Stimulated activated CD4-positive, alpha-beta T cell treated with anti-CD3 and anti-CD28 coated beads, TNF-alpha, amount 100 ng/mL, for 4 hours (primary cell): ENCODE measurements around the gene KIF12.

Experiments used
- DNase-seq, 3 experiments: peaks; one replicate each; pipeline ENCODE4 v3.0.0-alpha.2; 2020; ENCODE audit warnings: low read depth in 3 of 3

Gene KIF12

GRCh38 chr9:114123031-114123977, 24.2 kb upstream of the KIF12 start:
- no peak for DNase-seq

DNA sequence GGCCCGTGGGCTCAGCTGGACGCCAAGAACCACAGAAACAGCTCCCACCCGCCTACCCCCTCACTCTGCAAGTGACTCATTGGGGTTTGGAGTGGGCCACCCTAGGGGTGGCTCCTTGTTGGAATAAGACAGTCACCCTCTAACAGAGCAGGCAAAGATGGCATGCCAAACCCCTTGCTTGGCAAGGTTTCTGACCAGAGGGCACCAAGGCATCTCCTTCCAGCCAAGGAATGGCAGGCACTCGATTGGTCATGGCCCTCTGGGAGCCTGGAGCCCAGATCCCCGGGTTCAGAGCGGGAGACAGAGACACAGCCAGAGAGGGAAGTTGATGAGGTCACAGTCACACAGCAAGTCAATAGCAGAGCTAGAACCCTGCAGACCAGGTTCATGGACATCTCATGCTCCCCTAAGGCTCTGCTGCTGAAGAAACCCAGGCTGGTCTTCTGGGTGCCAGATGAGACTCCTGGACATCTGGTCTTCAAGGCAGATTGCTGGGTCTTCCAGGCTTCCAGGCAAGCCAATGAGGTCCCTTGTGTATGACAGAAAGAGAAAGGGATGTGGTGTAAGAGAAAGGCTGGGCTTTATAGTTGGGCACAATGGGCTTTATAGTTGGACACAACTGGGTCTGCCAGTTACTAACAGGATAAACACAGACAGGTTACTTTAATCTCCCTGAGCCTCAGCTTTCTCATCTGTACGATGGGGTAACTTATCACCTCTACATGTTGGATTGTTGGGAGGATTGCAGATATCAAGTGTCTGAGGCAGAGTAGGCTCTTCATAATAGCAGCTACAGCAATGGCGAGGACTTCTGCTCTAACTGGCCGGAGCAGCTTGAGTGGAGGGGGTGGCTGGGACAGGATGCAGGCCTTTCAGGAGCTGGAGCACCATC, 23.3 kb upstream of the KIF12 start:
- no peak for DNase-seq

GRCh38 chr9:114121227-114122135, 22.4 kb upstream of the KIF12 start:
- DNase-seq = no peak

- no peak for DNase-seq
Observed at GRCh38 chr9:114120192-114121014, 21.3 kb upstream of the KIF12 start.

- DNase-seq = no peak
Observed at GRCh38 chr9:114119242-114120191, 20.4 kb upstream of the KIF12 start.

GRCh38 chr9:114117996-114118830, 19.1 kb upstream of the KIF12 start:
- no peak for DNase-seq

GRCh38 chr9:114117614-114117995, 18.5 kb upstream of the KIF12 start:
- no peak for DNase-seq

DNA sequence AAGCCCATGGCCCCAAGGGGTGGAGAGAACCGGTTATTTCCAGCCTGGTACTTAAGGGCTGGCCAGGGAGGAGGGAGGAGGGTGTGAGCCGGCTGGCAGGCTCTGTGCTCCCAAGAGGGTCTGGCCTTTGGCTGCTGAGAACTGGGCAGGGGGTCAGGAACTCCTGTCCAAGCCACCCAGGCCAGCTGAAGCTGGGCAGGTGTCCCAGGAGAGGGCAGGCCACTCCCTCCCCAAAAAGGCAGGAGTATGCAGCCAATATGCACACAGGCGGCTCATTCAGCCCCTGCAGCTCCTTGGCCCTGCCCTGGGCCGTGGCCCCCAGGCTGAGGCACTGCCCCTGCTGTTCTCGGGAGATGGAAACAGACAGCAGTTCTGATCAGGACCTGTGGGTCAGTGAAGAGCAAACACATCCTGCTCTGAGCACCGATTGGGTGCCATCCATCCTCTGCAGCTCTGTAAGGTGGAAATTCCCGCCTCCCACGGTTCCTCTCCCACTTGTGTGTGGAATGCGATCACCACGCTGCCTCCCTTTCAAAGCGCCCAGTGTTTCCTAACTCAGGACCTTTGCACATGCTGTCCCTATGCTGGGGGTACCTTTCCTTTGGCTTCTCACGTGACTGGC, 17.1 kb upstream of the KIF12 start:
- DNase-seq = no peak

GRCh38 chr9:114115654-114116125, 16.6 kb upstream of the KIF12 start:
- DNase-seq = no peak

DNA sequence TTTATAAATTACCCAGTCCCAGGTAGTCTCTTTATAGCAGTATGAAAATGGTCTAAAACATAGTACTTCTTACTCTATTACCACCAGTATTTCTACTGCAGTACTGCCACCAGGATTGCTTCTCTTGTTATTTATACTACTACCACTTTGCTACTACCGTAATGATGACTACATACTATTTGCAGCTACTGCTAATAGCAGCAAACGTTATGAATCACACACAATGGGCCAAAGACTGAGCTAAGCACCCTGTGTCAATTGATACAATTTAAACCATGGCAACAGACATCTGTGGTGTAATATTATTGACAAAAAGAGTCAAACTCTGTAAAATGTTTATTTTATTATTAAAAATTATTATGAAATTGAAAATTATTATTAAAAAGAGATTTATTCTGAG, 15.3 kb upstream of the KIF12 start:
- DNase-seq = no peak

GRCh38 chr9:114112778-114113584, 13.9 kb upstream of the KIF12 start:
- no peak for DNase-seq

DNA sequence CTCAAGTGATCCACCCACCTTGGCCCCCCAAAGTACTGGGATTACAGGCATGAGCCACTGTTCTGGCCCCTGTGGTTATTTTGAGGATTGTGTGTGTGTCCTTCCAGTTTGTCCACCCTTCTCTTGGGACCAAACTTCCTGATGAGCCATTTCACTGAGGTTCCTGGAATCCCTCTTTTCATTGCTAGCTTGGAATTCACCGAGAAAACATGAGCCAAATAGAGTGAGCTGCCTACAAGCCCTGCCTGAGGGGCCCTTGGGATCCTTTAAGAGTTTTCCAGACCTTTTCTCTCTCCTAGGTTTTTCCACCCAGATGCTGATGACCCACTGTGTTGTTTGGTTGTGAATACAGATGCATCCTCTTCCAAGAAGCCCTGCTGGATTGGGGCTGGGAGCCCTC, 13.2 kb upstream of the KIF12 start:
- DNase-seq = no peak

- DNase-seq = no peak
Observed at GRCh38 chr9:114110180-114110579, 11.1 kb upstream of the KIF12 start.

DNA sequence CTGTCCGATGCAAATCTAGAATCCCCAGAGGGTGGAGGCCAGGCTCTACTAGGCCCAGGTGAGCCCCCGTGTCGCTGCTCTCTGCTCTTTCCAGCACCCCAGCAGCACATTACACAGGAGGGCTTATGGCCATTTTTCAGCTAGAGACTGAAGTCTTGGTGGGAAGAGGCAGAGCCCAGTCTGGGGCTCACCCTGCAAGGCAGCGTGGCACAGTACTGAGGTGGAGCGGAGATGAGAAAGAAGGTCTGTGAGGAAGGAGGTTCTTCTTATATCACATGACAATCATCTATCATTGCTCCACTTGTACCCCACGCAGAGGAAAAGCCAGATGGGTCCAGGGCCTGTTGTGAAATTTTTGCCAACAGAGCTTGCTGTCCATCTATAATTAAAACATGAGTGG, 10.0 kb upstream of the KIF12 start:
- DNase-seq = no peak

DNA sequence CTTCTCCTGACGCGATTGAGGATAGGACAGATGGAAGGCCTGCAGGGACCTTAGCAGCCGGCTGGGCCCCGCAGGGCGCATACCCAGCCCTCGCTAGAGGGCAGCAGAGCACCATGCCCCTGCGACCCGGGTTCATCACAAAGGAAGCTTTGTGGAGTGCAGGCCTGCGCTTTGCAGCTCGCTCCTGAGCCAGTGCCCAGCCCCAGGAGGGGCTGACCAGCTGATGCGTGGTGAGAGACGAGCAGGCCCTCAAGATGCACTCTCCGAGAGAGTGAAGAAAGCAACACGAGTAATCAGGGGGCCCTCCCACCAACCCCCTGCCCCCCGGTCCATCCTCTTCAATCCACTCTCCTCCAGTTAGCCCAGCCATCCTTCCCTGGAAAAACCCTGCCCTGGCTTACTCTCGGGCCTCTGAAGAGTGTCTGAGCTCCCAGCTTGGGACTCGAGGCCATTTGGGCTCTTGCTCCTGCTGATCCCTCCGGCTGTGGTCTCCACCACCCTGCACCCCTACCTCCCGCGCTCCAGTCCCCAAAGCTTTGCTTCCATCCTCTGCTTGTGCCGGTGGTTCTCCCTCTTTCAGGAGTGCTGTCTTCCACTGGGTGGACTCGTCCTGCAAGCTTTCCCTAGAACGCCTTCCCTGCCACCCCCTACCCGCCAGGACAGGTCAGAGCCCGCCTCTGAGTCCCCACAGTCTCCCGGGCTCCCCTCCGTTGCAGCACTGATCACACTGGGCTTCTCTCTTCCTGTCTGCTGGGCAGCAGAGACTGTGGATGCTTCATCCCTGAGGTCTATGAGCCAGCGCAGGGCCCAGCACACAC, 9.1 kb upstream of the KIF12 start:
- peak in 2 of 3 experiments; percentile 7 to 18 for DNase-seq

- DNase-seq = no peak
Observed at GRCh38 chr9:114107286-114108001, 8.4 kb upstream of the KIF12 start.
